Activated CD8-positive, alpha-beta T cell treated with anti-CD3 and anti-CD28 coated beads for 36 hours (primary cell): ENCODE results near the gene TRIM38. TPM values are rescaled to one million over a fixed set of nuclear protein-coding genes. Genes with fewer than 3 reads are reported as not detected.
A peak's percentile ranks its signal among the peaks of the same experiment; 100 is the strongest.

ENCODE experiments used
- ATAC-seq: fragments of 200-7000 bp; cut with Tn5 transposase; one replicate; pipeline ENCODE4 v1.10.0; 2021; ENCODE audit warnings: mild to moderate bottlenecking, moderate library complexity
- CTCF ChIA-PET: fragments of 350-600 bp; sonication (Branson Sonifier 250); formaldehyde crosslinking; loops from one replicate; lab custom pipeline; 2021; ENCODE audit warnings: antibody characterized with exemption; lab: Charles Lee
- POLR2A ChIA-PET: fragments of 350-600 bp; sonication (Branson Sonifier 250); formaldehyde crosslinking; loops from one replicate; lab custom pipeline; 2021; ENCODE audit warnings: antibody characterized with exemption; lab: Charles Lee
- DNase-seq: peaks from one replicate; pipeline ENCODE4 v3.0.0-alpha.2; 2020
- H3K27ac Mint-ChIP-seq: one replicate; pipeline ENCODE4 v1.8.0; 2021; ENCODE audit warnings: mild to moderate bottlenecking, mixed read lengths
- H3K27me3 Mint-ChIP-seq: one replicate; pipeline ENCODE4 v1.8.0; 2021; ENCODE audit warnings: mixed read lengths
- H3K36me3 Mint-ChIP-seq: one replicate; pipeline ENCODE4 v1.8.0; 2021; ENCODE audit warnings: low read depth, mixed read lengths
- H3K4me1 Mint-ChIP-seq: one replicate; pipeline ENCODE4 v1.8.0; 2021; ENCODE audit warnings: low read depth, mixed read lengths
- H3K4me3 Mint-ChIP-seq: one replicate; pipeline ENCODE4 v1.8.0; 2021; ENCODE audit warnings: mild to moderate bottlenecking, moderate library complexity, mixed read lengths
- H3K9me3 Mint-ChIP-seq: one replicate; pipeline ENCODE4 v1.8.0; 2021; ENCODE audit warnings: mixed read lengths
- intact Hi-C: fragments of 100-400 bp; cut with micrococcal nuclease; formaldehyde crosslinking; loops from one replicate; pipeline ENCODE4 v1.10.0; 2022
- total RNA-seq, 2 experiments: library from RNA; stranded (reverse); gene quantifications; one replicate each; pipeline ENCODE4 v1.2.3, GENCODE V29; 2021
- TF ChIP-seq, protein P1 (sequence below): fragments of 200-600 bp; IDR thresholded peaks from one replicate; pipeline ENCODE4 v1.8.0; 2022; ENCODE audit warnings: antibody characterized with exemption, mild to moderate bottlenecking

TRIM38 gene
- total RNA-seq, 2 experiments from 2014 or later: 8.0 to 8.3 TPM

DNA sequence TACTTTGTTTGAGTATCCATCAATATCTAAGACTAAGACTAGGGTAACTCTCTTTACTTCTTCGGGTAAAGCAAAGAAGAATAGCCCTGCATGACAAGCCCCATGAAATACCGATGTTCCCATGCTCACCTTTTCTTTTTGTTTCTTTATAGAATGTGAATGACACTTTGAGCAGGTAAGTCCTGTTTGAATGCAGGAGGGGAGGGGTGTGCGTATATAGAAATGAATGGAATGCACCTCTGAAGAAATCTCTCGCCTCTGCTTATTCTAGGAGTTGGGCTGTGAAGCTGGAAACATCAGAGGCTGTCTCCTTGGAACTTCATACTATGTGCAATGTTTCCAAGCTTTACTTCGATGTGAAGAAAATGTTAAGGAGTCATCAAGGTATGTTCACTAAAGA, 10.3 kb downstream of the TRIM38 start:
- Mint-ChIP-seq H3K4me1 (peaks cover 53% of the 10 kb centered on the region), H3K36me3 (peaks cover 70% of the 10 kb centered on the region), H3K27me3 (no peaks in the 10 kb centered on the region), H3K27ac (no peak overlapping the region), H3K9me3 (no peaks in the 10 kb centered on the region), H3K4me3 (no peak overlapping the region)
- TF ChIP-seq, protein P1, sequence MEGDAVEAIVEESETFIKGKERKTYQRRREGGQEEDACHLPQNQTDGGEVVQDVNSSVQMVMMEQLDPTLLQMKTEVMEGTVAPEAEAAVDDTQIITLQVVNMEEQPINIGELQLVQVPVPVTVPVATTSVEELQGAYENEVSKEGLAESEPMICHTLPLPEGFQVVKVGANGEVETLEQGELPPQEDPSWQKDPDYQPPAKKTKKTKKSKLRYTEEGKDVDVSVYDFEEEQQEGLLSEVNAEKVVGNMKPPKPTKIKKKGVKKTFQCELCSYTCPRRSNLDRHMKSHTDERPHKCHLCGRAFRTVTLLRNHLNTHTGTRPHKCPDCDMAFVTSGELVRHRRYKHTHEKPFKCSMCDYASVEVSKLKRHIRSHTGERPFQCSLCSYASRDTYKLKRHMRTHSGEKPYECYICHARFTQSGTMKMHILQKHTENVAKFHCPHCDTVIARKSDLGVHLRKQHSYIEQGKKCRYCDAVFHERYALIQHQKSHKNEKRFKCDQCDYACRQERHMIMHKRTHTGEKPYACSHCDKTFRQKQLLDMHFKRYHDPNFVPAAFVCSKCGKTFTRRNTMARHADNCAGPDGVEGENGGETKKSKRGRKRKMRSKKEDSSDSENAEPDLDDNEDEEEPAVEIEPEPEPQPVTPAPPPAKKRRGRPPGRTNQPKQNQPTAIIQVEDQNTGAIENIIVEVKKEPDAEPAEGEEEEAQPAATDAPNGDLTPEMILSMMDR: no peak
- intact Hi-C loops: no loop called here
- ChIA-PET CTCF (interaction anchor here (1.2 to 4.6 kb wide), 2 partner anchors 19 to 45 kb away, joined by 3 to 29 read pairs; a partner anchor contains a TSS), POLR2A (interaction anchor here (0.6 to 2.0 kb wide), 5 partner anchors 10 to 107 kb away, joined by 3 to 10 read pairs (median 4); partner anchors contain the start of gene TRIM38)
- no peak for ATAC-seq
- DNase-seq: no peak

DNA sequence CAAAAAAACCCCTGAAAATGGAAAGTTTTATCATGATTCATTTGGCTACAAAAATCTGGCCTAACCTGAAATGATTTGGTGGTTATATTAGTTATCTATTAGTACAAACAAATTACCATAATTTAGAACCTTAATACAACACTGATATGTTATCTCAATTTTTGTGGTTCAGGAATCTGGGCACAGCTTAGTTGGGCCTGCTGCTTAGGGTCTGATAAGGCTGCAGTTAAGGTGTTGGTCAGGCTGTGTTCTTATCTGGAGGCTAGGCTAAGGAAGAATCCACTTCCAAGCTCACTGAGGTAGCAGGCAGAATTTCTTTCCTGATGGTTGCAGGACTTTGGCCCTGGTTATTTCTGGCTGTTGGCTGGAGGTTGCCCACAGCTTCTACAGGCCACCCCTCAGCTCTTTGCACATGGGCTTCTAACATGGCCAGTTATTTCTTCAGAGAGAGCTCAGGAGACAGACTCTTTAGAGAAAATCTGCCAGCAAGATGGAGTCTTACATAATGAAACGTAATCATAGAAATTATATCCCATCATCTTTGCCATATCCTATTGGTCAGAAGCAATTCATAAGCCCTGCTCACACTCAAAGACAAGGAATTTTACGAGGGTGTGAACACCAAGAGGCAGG, 11.4 kb downstream of the TRIM38 start:
- Mint-ChIP-seq H3K27ac (no peak overlapping the region), H3K4me3 (no peak overlapping the region), H3K36me3 (peaks cover 61% of the 10 kb centered on the region), H3K27me3 (no peaks in the 10 kb centered on the region), H3K9me3 (no peaks in the 10 kb centered on the region), H3K4me1 (peaks cover 44% of the 10 kb centered on the region)
- ATAC-seq (no peak), DNase-seq (no peak)
- intact Hi-C loops: no loop called here
- ChIA-PET POLR2A (interaction anchor here (0.6 to 2.0 kb wide), 4 partner anchors 11 to 47 kb away, joined by 3 to 10 read pairs (median 5); partner anchors contain the start of gene TRIM38), CTCF (interaction anchor here (1.2 to 4.6 kb wide), 2 partner anchors 18 to 30 kb away, joined by 3 to 29 read pairs; no protein-coding TSS in a partner anchor)
- TF ChIP-seq, protein P1: no peak

DNA sequence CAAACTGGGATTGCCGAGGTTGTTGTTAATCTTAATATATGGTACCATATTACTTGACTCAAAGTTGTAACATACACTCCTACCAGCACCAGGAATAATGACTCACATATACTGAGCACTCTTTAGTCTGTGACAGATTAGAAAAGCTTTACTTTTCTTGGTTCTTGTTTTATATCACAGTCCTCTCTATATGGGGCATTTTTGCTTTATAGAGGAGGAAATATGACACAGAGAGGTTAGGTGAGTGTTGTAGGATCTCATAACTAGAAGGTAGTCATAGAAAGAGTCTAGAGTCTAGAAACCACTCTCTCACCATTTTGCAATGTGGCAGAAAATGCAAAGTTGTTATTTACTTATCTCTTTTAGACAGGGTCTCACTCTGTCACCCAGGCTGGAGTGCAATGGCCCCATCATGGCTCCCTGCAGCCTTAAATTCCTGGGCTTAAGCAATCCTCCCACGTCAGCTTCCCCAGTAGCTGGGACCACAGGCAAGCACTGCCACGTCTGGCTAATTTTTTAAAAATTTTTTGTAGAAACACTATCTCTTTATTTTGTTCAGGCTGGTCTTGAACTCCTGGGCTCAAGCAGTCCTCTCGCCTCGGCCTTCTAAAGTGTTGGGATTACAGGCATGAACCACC, 13.4 kb downstream of the TRIM38 start:
- no peaks in the 10 kb centered on the region for H3K9me3 Mint-ChIP-seq
- H3K27me3 Mint-ChIP-seq: no peaks in the 10 kb centered on the region
- POLR2A ChIA-PET: interaction anchor here (0.6 to 1.9 kb wide), 10 partner anchors 10 to 41 kb away, joined by 3 to 11 read pairs (median 4); partner anchors contain the start of gene TRIM38
- H3K36me3 Mint-ChIP-seq: peaks cover 52% of the 10 kb centered on the region
- TF ChIP-seq, protein P1: no peak
- ATAC-seq (peak; percentile 91), DNase-seq (no peak)
- CTCF ChIA-PET: interaction anchor here (0.8 to 4.6 kb wide), 3 partner anchors 10 to 28 kb away, joined by 3 to 29 read pairs (median 7); no protein-coding TSS in a partner anchor
- H3K27ac Mint-ChIP-seq: peak overlapping the region; percentile 3
- peaks cover 35% of the 10 kb centered on the region for H3K4me1 Mint-ChIP-seq
- H3K4me3 Mint-ChIP-seq: no peak overlapping the region
- intact Hi-C loops: no loop called here

DNA sequence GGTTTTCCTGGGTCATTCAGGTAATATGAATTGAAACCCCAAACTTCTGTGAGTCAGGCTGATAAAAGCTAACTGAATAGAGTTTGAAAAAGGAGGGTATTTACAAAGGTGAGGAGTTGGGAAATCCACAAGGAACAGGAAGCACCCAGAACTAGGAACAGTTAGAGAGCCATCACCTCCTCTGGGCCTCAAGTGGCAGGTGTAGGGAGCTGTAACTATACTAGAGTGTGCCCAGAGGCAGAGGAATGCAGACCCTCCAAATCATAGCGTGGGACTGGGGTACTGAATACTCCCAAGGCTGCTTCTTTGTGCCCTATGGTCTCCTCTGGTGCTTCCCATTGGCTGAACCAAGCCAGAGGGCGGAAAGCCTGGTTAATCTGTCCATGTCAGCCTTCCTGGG, 18.3 kb downstream of the TRIM38 start:
- POLR2A ChIA-PET: interaction anchor here (1.7 to 3.6 kb wide), 2 partner anchors 11 to 18 kb away, joined by 5 to 14 read pairs; no protein-coding TSS in a partner anchor
- Mint-ChIP-seq H3K9me3 (no peaks in the 10 kb centered on the region), H3K27ac (peak overlapping the region; percentile 37), H3K4me3 (no peak overlapping the region), H3K27me3 (no peaks in the 10 kb centered on the region), H3K36me3 (peaks cover 51% of the 10 kb centered on the region), H3K4me1 (peaks cover 26% of the 10 kb centered on the region)
- ATAC-seq (no peak), DNase-seq (no peak)
- TF ChIP-seq, protein P1: no peak
- CTCF ChIA-PET: interaction anchor here (1.0 to 3.7 kb wide), 4 partner anchors 12 to 36 kb away, joined by 3 to 20 read pairs (median 6); no protein-coding TSS in a partner anchor
- intact Hi-C loops: no loop called here
